ENCODE data around the gene IFI27L2.

Gene IFI27L2

GRCh38 chr14:94124582-94125377 is 4.6 kb downstream of the IFI27L2 start:
- H3K9me3 ChIP-seq (ENCODE audit: insufficient read depth, low read length), result 0 out of 2 replicates have a peak, but pooled peaks cover 2% of the 10 kb centered on the region
- H3K36me3 ChIP-seq (ENCODE audit: low read length), result no peaks in the 10 kb centered on the region
- H3K79me2 ChIP-seq (ENCODE audit: insufficient read depth, low read length), result no peaks in the 10 kb centered on the region
- H3K9ac ChIP-seq (ENCODE audit: low read length), result no peak overlapping the region
- H3K9me2 ChIP-seq (replicated peaks; ENCODE audit: insufficient read depth, low read length), result no peaks in the 10 kb centered on the region
- no peaks in the 10 kb centered on the region for H3F3A ChIP-seq (ENCODE audit: insufficient read depth)
- TF ChIP-seq EZH2phosphoT487 (conservative IDR thresholded peaks at IDR 0.05; ENCODE audit: low read length) (no peak), CTCF (IDR thresholded peaks at IDR 0.05; ENCODE audit: insufficient read depth, low read length, poor library complexity, severe bottlenecking) (no peak)
- H3K4me2 ChIP-seq (ENCODE audit: low read depth, low read length, poor library complexity, severe bottlenecking), result no peak overlapping the region
- H3K27me3 ChIP-seq (ENCODE audit: low read length), result no peaks in the 10 kb centered on the region
- H4K20me1 ChIP-seq (ENCODE audit: low read depth, low read length), result no peaks in the 10 kb centered on the region
- H3K27ac ChIP-seq (ENCODE audit: low read depth, low read length), result no peak overlapping the region
- no peak overlapping the region for H2AFZ ChIP-seq (ENCODE audit: low read depth, low read length, severe bottlenecking)
- no peak overlapping the region for H3K4me3 ChIP-seq (ENCODE audit: insufficient read depth, low read length, poor library complexity, severe bottlenecking)

GRCh38 chr14:94123868-94124267 is 5.5 kb downstream of the IFI27L2 start:
- Histone ChIP-seq H3K27me3 (ENCODE audit: low read length) (no peaks in the 10 kb centered on the region), H3K27ac (ENCODE audit: low read depth, low read length) (no peak overlapping the region), H3K79me2 (ENCODE audit: insufficient read depth, low read length) (no peaks in the 10 kb centered on the region), H3K9me2 (replicated peaks; ENCODE audit: insufficient read depth, low read length) (no peaks in the 10 kb centered on the region), H3K36me3 (ENCODE audit: low read length) (no peaks in the 10 kb centered on the region), H3K9me3 (ENCODE audit: insufficient read depth, low read length) (0 out of 2 replicates have a peak, but pooled peaks cover 5% of the 10 kb centered on the region), H2AFZ (ENCODE audit: low read depth, low read length, severe bottlenecking) (no peak overlapping the region), H3K4me3 (ENCODE audit: insufficient read depth, low read length, poor library complexity, severe bottlenecking) (no peak overlapping the region), H4K20me1 (ENCODE audit: low read depth, low read length) (no peaks in the 10 kb centered on the region), H3F3A (ENCODE audit: insufficient read depth) (no peaks in the 10 kb centered on the region), H3K9ac (ENCODE audit: low read length) (no peak overlapping the region), H3K4me2 (ENCODE audit: low read depth, low read length, poor library complexity, severe bottlenecking) (no peak overlapping the region)
- no peak for TF ChIP-seq EZH2phosphoT487 (conservative IDR thresholded peaks at IDR 0.05; ENCODE audit: low read length)
- no peak for TF ChIP-seq CTCF (IDR thresholded peaks at IDR 0.05; ENCODE audit: insufficient read depth, low read length, poor library complexity, severe bottlenecking)

- Histone ChIP-seq H3K27me3 (ENCODE audit: low read length) (no peaks in the 10 kb centered on the region), H3K4me3 (ENCODE audit: insufficient read depth, low read length, poor library complexity, severe bottlenecking) (no peak overlapping the region), H3F3A (ENCODE audit: insufficient read depth) (no peaks in the 10 kb centered on the region), H3K4me2 (ENCODE audit: low read depth, low read length, poor library complexity, severe bottlenecking) (no peak overlapping the region), H3K9me3 (ENCODE audit: insufficient read depth, low read length) (0 out of 2 replicates have a peak, but pooled peaks cover 5% of the 10 kb centered on the region), H3K9me2 (replicated peaks; ENCODE audit: insufficient read depth, low read length) (no peaks in the 10 kb centered on the region), H4K20me1 (ENCODE audit: low read depth, low read length) (no peaks in the 10 kb centered on the region), H2AFZ (ENCODE audit: low read depth, low read length, severe bottlenecking) (no peak overlapping the region), H3K27ac (ENCODE audit: low read depth, low read length) (no peak overlapping the region), H3K9ac (ENCODE audit: low read length) (no peak overlapping the region), H3K36me3 (ENCODE audit: low read length) (no peaks in the 10 kb centered on the region), H3K79me2 (ENCODE audit: insufficient read depth, low read length) (no peaks in the 10 kb centered on the region)
- TF ChIP-seq EZH2phosphoT487 (conservative IDR thresholded peaks at IDR 0.05; ENCODE audit: low read length) (no peak), CTCF (IDR thresholded peaks at IDR 0.05; ENCODE audit: insufficient read depth, low read length, poor library complexity, severe bottlenecking) (no peak)
Observed at GRCh38 chr14:94123296-94123695, 6.1 kb downstream of the IFI27L2 start.
